Colonic mucosa (tissue), 4 donors: ENCODE results near the gene ACP2. TPM values are rescaled to one million over a fixed set of nuclear protein-coding genes. Genes with fewer than 3 reads are reported as not detected.

ENCODE experiments used
- DNase-seq: peaks from one replicate; pipeline ENCODE4 v3.0.0-alpha.2; 2020
- H3K27ac ChIP-seq: fragments of 200-600 bp; one replicate; pipeline ENCODE4 v1.8.0; 2021
- H3K27me3 ChIP-seq: fragments of 200-600 bp; one replicate; pipeline ENCODE4 v1.8.0; 2021
- H3K36me3 ChIP-seq: fragments of 200-600 bp; one replicate; pipeline ENCODE4 v1.8.0; 2021
- H3K4me1 ChIP-seq: fragments of 200-600 bp; one replicate; pipeline ENCODE4 v1.8.0; 2021; ENCODE audit warnings: mild to moderate bottlenecking
- H3K4me3 ChIP-seq: fragments of 200-600 bp; one replicate; pipeline ENCODE4 v1.8.0; 2021
- H3K9ac ChIP-seq, 2 donors: one replicate each; pipeline ENCODE4 v1.7.0; 2013; ENCODE audit warnings: control low read depth in 2 of 2, low read depth in 2 of 2, low read length in 2 of 2
- H3K9me3 ChIP-seq: fragments of 200-600 bp; one replicate; pipeline ENCODE4 v1.8.0; 2021
- intact Hi-C: fragments of 100-400 bp; cut with DNase I; formaldehyde crosslinking; loops from one replicate; pipeline ENCODE4 v1.14.1; 2022
- total RNA-seq, 2 donors: library from RNA; stranded (reverse); fragmentation: NEBNext Ultra II Directional in 1 of 2; extraction: Animal tissue kit (Norgen Biotek cat#: 25700) in 1 of 2; gene quantifications; one replicate each; pipeline ENCODE4 v1.2.1, GENCODE V29; 2021
- TF ChIP-seq, protein P1 (sequence below): fragments of 200-600 bp; IDR thresholded peaks from one replicate; pipeline ENCODE4 v1.8.0; 2022; ENCODE audit warnings: antibody characterized with exemption, mild to moderate bottlenecking
- donor health status: healthy.
- donor health status: DM: no; HTN: no; CAD: no.
- donor health status: DM: no; HTN: no; CAD: no.

Gene ACP2
- total RNA-seq, 2 donors from 2014 or later = 35.3 to 39.7 TPM

DNA sequence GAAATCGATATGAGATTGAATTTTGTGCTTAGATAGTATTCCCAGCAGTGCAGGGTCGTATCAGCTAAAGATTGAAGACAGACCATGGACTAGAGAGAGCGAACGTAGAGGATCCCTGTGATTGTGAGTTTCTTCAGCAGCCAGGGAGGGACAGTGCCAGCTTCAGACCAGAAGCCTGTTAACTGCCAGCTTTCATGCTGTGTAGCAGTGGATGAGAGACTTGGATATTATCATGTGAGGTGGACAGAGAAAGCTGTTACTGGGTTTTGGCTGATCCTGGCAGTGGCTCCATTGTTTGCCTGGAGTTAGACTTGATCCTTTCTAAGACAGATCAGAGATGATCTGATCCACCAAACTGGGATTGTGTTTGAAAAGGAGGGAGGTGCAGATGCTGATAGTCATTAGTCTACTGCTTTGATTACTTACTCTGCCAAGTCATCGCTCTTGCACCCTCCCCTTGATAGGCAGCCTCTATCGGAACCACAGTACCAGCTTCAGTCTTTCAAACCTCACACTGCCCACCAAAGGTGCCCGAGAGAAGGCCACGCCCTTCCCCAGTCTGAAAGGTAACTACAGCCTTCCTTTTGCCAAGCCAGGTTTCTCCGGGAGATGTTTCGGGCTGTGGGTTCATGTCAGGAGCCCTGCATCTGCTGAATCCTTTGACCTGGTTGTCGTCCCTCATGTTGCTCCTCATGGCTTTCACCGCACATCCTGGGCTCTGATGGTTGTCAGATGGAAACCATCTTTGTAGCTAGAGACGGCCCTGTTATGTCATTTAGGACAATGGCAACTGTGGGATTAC lies 37.6 kb upstream of the ACP2 start:
- Histone ChIP-seq H3K4me3 (no peak overlapping the region), H3K27me3 (no peaks in the 10 kb centered on the region), H3K9ac (no peak overlapping the region), H3K36me3 (peaks cover 19% of the 10 kb centered on the region), H3K9me3 (no peaks in the 10 kb centered on the region), H3K27ac (no peak overlapping the region), H3K4me1 (no peaks in the 10 kb centered on the region)
- no peak for DNase-seq
- TF ChIP-seq, protein P1, sequence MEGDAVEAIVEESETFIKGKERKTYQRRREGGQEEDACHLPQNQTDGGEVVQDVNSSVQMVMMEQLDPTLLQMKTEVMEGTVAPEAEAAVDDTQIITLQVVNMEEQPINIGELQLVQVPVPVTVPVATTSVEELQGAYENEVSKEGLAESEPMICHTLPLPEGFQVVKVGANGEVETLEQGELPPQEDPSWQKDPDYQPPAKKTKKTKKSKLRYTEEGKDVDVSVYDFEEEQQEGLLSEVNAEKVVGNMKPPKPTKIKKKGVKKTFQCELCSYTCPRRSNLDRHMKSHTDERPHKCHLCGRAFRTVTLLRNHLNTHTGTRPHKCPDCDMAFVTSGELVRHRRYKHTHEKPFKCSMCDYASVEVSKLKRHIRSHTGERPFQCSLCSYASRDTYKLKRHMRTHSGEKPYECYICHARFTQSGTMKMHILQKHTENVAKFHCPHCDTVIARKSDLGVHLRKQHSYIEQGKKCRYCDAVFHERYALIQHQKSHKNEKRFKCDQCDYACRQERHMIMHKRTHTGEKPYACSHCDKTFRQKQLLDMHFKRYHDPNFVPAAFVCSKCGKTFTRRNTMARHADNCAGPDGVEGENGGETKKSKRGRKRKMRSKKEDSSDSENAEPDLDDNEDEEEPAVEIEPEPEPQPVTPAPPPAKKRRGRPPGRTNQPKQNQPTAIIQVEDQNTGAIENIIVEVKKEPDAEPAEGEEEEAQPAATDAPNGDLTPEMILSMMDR = no peak
- intact Hi-C loops = no loop called here

DNA sequence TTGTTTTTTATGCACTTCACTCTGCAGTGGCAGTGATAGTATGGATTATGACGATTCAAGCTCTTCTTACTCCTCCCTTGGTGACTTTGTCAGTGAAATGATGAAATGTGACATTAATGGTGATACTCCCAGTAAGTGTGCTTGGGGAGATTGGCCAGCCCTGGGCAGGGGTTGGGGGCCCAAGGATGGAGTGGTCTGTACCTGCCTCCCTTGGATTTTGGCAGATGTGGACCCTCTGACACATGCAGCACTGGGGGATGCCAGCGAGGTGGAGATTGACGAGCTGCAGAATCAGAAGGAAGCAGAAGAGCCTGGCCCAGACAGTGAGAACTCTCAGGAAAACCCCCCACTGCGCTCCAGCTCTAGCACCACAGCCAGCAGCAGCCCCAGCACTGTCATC lies 35.5 kb upstream of the ACP2 start:
- H3K36me3 ChIP-seq = peaks cover 22% of the 10 kb centered on the region
- no peaks in the 10 kb centered on the region for H3K27me3 ChIP-seq
- intact Hi-C loops = no loop called here
- no peak overlapping the region for H3K9ac ChIP-seq
- H3K9me3 ChIP-seq = no peaks in the 10 kb centered on the region
- H3K27ac ChIP-seq = no peak overlapping the region
- H3K4me1 ChIP-seq = no peaks in the 10 kb centered on the region
- H3K4me3 ChIP-seq = no peak overlapping the region
- no peak for DNase-seq
- TF ChIP-seq, protein P1 = no peak

DNA sequence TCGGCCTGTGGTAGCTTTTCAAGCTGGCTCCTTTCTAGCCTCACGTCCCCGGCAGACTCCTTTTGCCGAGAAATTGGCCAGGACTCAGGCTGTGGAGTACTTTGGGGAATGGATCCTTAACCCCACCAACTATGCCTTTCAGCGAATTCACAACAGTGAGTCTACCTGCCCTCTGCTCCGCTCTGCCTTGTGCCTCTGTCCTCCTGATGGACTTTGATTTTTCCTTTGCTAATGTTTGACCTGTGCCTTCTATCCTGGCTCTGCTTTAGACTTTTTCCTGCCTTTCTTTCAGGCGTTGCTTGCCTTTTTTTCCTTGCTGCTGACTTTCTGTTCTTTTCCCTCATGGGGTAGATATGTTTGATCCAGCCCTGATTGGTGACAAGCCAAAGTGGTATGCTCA lies 33.8 kb upstream of the ACP2 start:
- Histone ChIP-seq H3K9me3 (no peaks in the 10 kb centered on the region), H3K36me3 (peaks cover 22% of the 10 kb centered on the region), H3K4me3 (no peak overlapping the region), H3K27me3 (no peaks in the 10 kb centered on the region), H3K9ac (no peak overlapping the region), H3K4me1 (no peaks in the 10 kb centered on the region), H3K27ac (no peak overlapping the region)
- no peak for DNase-seq
- intact Hi-C loops = no loop called here
- TF ChIP-seq, protein P1 = no peak

DNA sequence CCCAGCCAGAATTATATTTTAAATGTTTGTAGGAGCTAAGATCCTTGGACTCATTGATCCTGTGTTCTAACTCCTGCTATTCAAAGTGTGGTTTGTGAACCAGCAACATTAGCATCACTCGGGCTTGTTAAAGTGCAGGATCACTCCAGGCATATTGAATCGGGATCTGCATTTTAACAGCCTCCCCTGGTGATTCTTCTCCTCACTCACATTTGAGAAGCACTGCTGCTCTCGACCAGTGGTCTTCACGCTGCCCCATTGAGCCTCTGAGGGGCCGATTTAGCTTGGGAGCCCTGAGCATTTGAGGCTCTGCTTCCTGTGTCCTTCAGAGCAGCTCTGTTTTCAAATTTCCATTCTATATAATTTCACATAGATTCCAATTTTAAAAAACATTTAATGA lies 32.2 kb upstream of the ACP2 start:
- no peak overlapping the region for H3K4me3 ChIP-seq
- H3K27ac ChIP-seq = no peak overlapping the region
- no peak overlapping the region for H3K9ac ChIP-seq
- no peaks in the 10 kb centered on the region for H3K9me3 ChIP-seq
- TF ChIP-seq, protein P1 = no peak
- no peaks in the 10 kb centered on the region for H3K27me3 ChIP-seq
- peaks cover 12% of the 10 kb centered on the region for H3K36me3 ChIP-seq
- no peak for DNase-seq
- no peaks in the 10 kb centered on the region for H3K4me1 ChIP-seq
- intact Hi-C loops = no loop called here

DNA sequence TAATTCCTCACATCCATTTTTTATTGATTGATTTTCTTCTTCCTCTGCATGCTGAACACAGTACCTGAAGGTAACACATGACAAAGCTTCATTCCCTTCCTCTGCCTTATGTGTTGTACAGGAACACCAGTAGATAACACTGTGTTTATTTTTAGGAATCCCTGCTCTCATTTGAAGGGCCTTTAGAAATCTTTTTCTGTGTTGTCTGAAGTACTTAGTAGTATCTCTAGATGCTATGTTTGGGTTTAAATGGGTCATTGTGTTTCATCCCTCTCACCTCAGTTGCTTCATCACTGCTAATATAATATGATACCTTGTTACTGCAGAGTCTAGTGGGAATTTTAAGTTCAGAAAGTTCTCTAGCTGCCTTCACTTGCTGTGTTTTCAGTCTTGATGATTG lies 31.5 kb upstream of the ACP2 start:
- Histone ChIP-seq H3K4me1 (no peaks in the 10 kb centered on the region), H3K4me3 (no peak overlapping the region), H3K9ac (no peak overlapping the region), H3K9me3 (no peaks in the 10 kb centered on the region), H3K36me3 (peaks cover 12% of the 10 kb centered on the region), H3K27ac (no peak overlapping the region), H3K27me3 (no peaks in the 10 kb centered on the region)
- no peak for DNase-seq
- intact Hi-C loops = no loop called here
- TF ChIP-seq, protein P1 = no peak
